Naive thymus-derived CD4-positive, alpha-beta T cell (primary cell): ENCODE results near the gene ECHDC3. TPM values are rescaled to one million over a fixed set of nuclear protein-coding genes. Genes with fewer than 3 reads are reported as not detected.

ENCODE experiments used
- ATAC-seq: fragments of 150-1000 bp; cut with Tn5 transposase; 2 replicates; pipeline ENCODE4 v1.10.0; 2021; ENCODE audit warnings: mild to moderate bottlenecking, moderate library complexity
- CTCF ChIA-PET: fragments of 350-600 bp; sonication (Branson Sonifier 250); formaldehyde crosslinking; loops from one replicate; lab custom pipeline; 2021; ENCODE audit warnings: antibody characterized with exemption; lab: Charles Lee
- POLR2A ChIA-PET: fragments of 350-600 bp; sonication (Branson Sonifier 250); formaldehyde crosslinking; loops from one replicate; lab custom pipeline; 2021; ENCODE audit warnings: antibody characterized with exemption, inconsistent platforms; lab: Charles Lee
- DNase-seq, 9 donors: peaks; one replicate each; pipeline versions ENCODE4 v3.0.0 to v3.0.0-alpha.2; 2020 to 2022; ENCODE audit warnings: mixed read lengths in 1 of 9
- H3K27ac ChIP-seq: one replicate; pipeline ENCODE4 v1.7.0; 2013; ENCODE audit warnings: mild to moderate bottlenecking, low read depth, low read length, moderate library complexity
- H3K27me3 ChIP-seq, 2 donors: one replicate each; pipeline ENCODE4 v1.7.0; 2013; ENCODE audit warnings: low read length in 2 of 2, mild to moderate bottlenecking in 2 of 2, moderate library complexity in 2 of 2; ENCODE audit not compliant: control insufficient read depth in 2 of 2, insufficient read depth in 2 of 2
- H3K36me3 ChIP-seq, 3 experiments: 1 replicate in 2 of 3; 2 replicates in 1 of 3; pipeline ENCODE4 v1.7.0; 2013; ENCODE audit warnings: low read length in 3 of 3, mild to moderate bottlenecking in 3 of 3, moderate library complexity in 1 of 3; ENCODE audit not compliant: insufficient read depth in 3 of 3, control insufficient read depth in 2 of 3
- H3K4me1 ChIP-seq, 2 donors: one replicate each; pipeline ENCODE4 v1.7.0; 2013; ENCODE audit warnings: low read length in 2 of 2, mild to moderate bottlenecking in 2 of 2, moderate library complexity in 1 of 2; ENCODE audit not compliant: control insufficient read depth in 2 of 2, insufficient read depth in 2 of 2
- H3K4me3 ChIP-seq: 2 replicates; pipeline ENCODE4 v1.7.0; 2013; ENCODE audit warnings: mild to moderate bottlenecking, low read length
- H3K9me3 ChIP-seq, 3 experiments: 1 replicate in 2 of 3; 2 replicates in 1 of 3; pipeline ENCODE4 v1.7.0; 2013; ENCODE audit warnings: low read length in 3 of 3; ENCODE audit not compliant: control insufficient read depth in 2 of 3
- H3K27ac Mint-ChIP-seq, 9 donors: one replicate each; pipeline ENCODE4 v1.8.0; 2020 to 2022; ENCODE audit warnings: mixed read lengths in 9 of 9, mild to moderate bottlenecking in 8 of 9, moderate library complexity in 5 of 9, inconsistent platforms in 2 of 9
- H3K27me3 Mint-ChIP-seq, 5 donors: one replicate each; pipeline ENCODE4 v1.8.0; 2021 to 2022; ENCODE audit warnings: mixed read lengths in 5 of 5, mild to moderate bottlenecking in 1 of 5
- H3K36me3 Mint-ChIP-seq, 5 donors: one replicate each; pipeline ENCODE4 v1.8.0; 2020 to 2022; ENCODE audit warnings: mixed read lengths in 5 of 5, mild to moderate bottlenecking in 3 of 5, inconsistent platforms in 1 of 5
- H3K4me1 Mint-ChIP-seq, 7 donors: one replicate each; pipeline ENCODE4 v1.8.0; 2020 to 2022; ENCODE audit warnings: mixed read lengths in 7 of 7, mild to moderate bottlenecking in 3 of 7, inconsistent platforms in 1 of 7
- H3K4me3 Mint-ChIP-seq, 10 donors: one replicate each; pipeline ENCODE4 v1.8.0; 2020 to 2022; ENCODE audit warnings: mild to moderate bottlenecking in 10 of 10, mixed read lengths in 10 of 10, moderate library complexity in 6 of 10, inconsistent platforms in 2 of 10
- H3K9me3 Mint-ChIP-seq, 11 donors: one replicate each; pipeline ENCODE4 v1.8.0; 2020 to 2022; ENCODE audit warnings: mixed read lengths in 11 of 11, mild to moderate bottlenecking in 4 of 11, inconsistent platforms in 1 of 11, moderate library complexity in 1 of 11
- intact Hi-C, 2 donors: fragments of 100-400 bp; cut with micrococcal nuclease; formaldehyde crosslinking; loops; one replicate each; pipeline ENCODE4 v1.15.1; 2023
- polyA plus RNA-seq, 2 donors: library from polyadenylated mRNA; unstranded; fragments of 300-500 nt; fragmentation: Illumina TruSeq; gene quantifications; one replicate each; pipeline ENCODE4 v1.2.3, GENCODE V29; 2021
- total RNA-seq, 6 experiments: library from RNA in 5 of 6; stranded (reverse) in 5 of 6; gene quantifications; 1 replicate in 5 of 6; 2 replicates in 1 of 6; pipeline ENCODE4 v1.2.3 and lab custom pipeline; 2021 to 2026

ECHDC3 gene
- total and polyA plus RNA-seq, 7 experiments from 2014 or later: 0.36 to 2.5 (median 0.57) TPM; not detected in 3

- Mint-ChIP-seq H3K27me3 (no peaks in the 10 kb centered on the region), H3K9me3 (peaks cover 0 to 2% (median 0%) of the 10 kb centered on the region in 11 donors), H3K4me3 (no peak overlapping the region), H3K27ac (no peak overlapping the region), H3K36me3 (peaks cover 0 to 22% (median 9%) of the 10 kb centered on the region in 5 donors), H3K4me1 (no peaks in the 10 kb centered on the region)
- DNase-seq: no peak
- H3K9me3 ChIP-seq: no peaks in the 10 kb centered on the region
- ATAC-seq: no peak
- POLR2A ChIA-PET: no interaction called here
- no peak overlapping the region for H3K4me3 ChIP-seq
- CTCF ChIA-PET: no interaction called here
- H3K27ac ChIP-seq: no peak overlapping the region
- H3K4me1 ChIP-seq: no peaks in the 10 kb centered on the region
- H3K27me3 ChIP-seq: no peaks in the 10 kb centered on the region
- intact Hi-C loops: no loop called here
- H3K36me3 ChIP-seq: no peaks in the 10 kb centered on the region
Measured at GRCh38 chr10:11763501-11763861, 21.3 kb downstream of the ECHDC3 start.

- no peaks in the 10 kb centered on the region for H3K4me1 Mint-ChIP-seq
- intact Hi-C loops: no loop called here
- H3K4me3 ChIP-seq: no peak overlapping the region
- H3K9me3 ChIP-seq: no peaks in the 10 kb centered on the region
- H3K27me3 Mint-ChIP-seq: no peaks in the 10 kb centered on the region
- no peak overlapping the region for H3K4me3 Mint-ChIP-seq
- H3K4me1 ChIP-seq: no peaks in the 10 kb centered on the region
- ChIA-PET POLR2A (no interaction called here), CTCF (interaction anchor here (0.8 kb wide), 1 partner anchor 17 kb away, joined by 3 read pairs; no protein-coding TSS in a partner anchor)
- ATAC-seq: no peak
- no peaks in the 10 kb centered on the region for H3K27me3 ChIP-seq
- H3K27ac ChIP-seq: no peak overlapping the region
- no peak for DNase-seq
- H3K36me3 ChIP-seq: no peaks in the 10 kb centered on the region
- H3K36me3 Mint-ChIP-seq: peaks cover 0 to 22% (median 9%) of the 10 kb centered on the region in 5 donors
- no peak overlapping the region for H3K27ac Mint-ChIP-seq
- peaks cover 0 to 2% (median 0%) of the 10 kb centered on the region in 11 donors for H3K9me3 Mint-ChIP-seq
Measured at GRCh38 chr10:11765141-11765540, 23.0 kb downstream of the ECHDC3 start.

DNA sequence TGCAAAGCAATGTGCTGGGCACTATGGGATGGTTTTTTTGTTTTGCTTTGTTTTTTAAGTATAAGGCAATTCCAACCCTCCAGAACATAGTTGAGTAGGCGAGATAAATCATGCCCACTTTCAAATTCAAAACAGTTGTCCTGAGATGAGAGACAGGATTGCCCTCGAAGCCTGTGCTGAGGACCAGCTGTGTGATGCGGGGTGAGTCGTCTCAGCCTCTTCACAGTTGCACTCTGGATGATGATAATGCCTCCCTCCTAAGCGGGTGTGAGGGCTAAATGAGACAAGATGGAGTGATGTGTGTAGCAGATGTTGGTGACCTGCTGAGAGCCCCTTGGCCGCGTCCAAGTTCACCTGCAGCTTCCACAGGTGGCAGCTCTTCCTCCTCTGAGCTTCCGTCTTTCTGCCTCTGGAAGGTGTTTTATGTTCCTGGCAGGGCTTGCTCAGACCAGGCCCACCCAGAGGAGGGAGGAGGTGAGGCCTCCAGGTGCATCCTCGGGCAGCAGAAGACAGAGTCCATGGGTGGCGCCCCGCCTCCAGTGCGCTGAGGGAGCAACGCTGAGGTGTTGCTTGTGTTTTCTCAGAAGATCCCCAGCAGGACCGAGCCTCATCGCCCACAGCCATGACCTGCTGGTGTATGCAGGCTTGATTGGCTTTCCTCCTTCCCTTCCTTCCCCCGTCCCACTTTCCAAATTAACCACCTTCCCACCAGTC is 30.6 kb downstream of the ECHDC3 start:
- ATAC-seq (no peak), DNase-seq (no peak)
- Mint-ChIP-seq H3K4me1 (no peaks in the 10 kb centered on the region), H3K27me3 (peaks cover 0 to 7% (median 0%) of the 10 kb centered on the region in 5 donors), H3K9me3 (no peaks in the 10 kb centered on the region), H3K4me3 (no peak overlapping the region), H3K27ac (no peak overlapping the region), H3K36me3 (no peaks in the 10 kb centered on the region)
- H3K4me1 ChIP-seq: no peaks in the 10 kb centered on the region
- H3K36me3 ChIP-seq: no peaks in the 10 kb centered on the region
- H3K27me3 ChIP-seq: no peaks in the 10 kb centered on the region
- intact Hi-C loops: no loop called here
- H3K4me3 ChIP-seq: no peak overlapping the region
- H3K9me3 ChIP-seq: no peaks in the 10 kb centered on the region
- POLR2A ChIA-PET: no interaction called here
- no peak overlapping the region for H3K27ac ChIP-seq
- CTCF ChIA-PET: no interaction called here

- no peak overlapping the region for H3K27ac Mint-ChIP-seq
- H3K4me3 Mint-ChIP-seq: no peak overlapping the region
- H3K27me3 Mint-ChIP-seq: peaks cover 0 to 7% (median 4%) of the 10 kb centered on the region in 5 donors
Measured at GRCh38 chr10:11773761-11774441, 31.7 kb downstream of the ECHDC3 start.

DNA sequence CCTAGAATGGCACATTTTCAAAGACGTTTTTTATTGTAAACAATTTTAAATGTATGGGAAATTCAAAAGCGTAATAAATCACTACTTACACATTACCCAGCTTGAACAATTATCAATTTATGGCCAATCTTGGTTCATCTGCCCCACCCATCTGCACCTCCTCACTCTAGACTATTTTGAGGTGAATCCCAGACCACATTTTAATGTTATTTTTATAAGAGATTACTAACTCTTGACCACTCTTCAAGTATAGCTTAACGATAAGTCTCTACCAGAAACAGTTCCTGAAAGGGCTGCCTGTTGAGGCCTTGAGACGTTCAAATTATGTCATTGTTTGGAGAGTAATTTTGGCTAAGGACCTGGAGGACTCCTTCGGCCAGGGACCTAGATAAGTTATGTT is 33.2 kb downstream of the ECHDC3 start:
- intact Hi-C loops: no loop called here
- Histone ChIP-seq H3K27me3 (no peaks in the 10 kb centered on the region), H3K27ac (no peak overlapping the region), H3K36me3 (no peaks in the 10 kb centered on the region), H3K4me1 (no peaks in the 10 kb centered on the region), H3K4me3 (no peak overlapping the region), H3K9me3 (no peaks in the 10 kb centered on the region)
- ChIA-PET CTCF (no interaction called here), POLR2A (no interaction called here)
- no peak overlapping the region for H3K4me3 Mint-ChIP-seq
- peaks cover 0 to 7% (median 5%) of the 10 kb centered on the region in 5 donors for H3K27me3 Mint-ChIP-seq
- peaks cover 0 to 5% (median 0%) of the 10 kb centered on the region in 11 donors for H3K9me3 Mint-ChIP-seq
- ATAC-seq: no peak
- no peaks in the 10 kb centered on the region for H3K4me1 Mint-ChIP-seq
- H3K27ac Mint-ChIP-seq: no peak overlapping the region
- no peaks in the 10 kb centered on the region for H3K36me3 Mint-ChIP-seq
- no peak for DNase-seq

More at GRCh38 chr10:11773761-11774441, 31.7 kb downstream of the ECHDC3 start:
- ChIA-PET CTCF (no interaction called here), POLR2A (no interaction called here)
- H3K4me3 ChIP-seq: no peak overlapping the region
- no peaks in the 10 kb centered on the region for H3K27me3 ChIP-seq
- no peaks in the 10 kb centered on the region for H3K9me3 ChIP-seq
- H3K36me3 Mint-ChIP-seq: no peaks in the 10 kb centered on the region
- intact Hi-C loops: no loop called here
- DNase-seq (no peak), ATAC-seq (no peak)
- peaks cover 0 to under 1% (median 0%) of the 10 kb centered on the region in 11 donors for H3K9me3 Mint-ChIP-seq
- H3K4me1 Mint-ChIP-seq: no peaks in the 10 kb centered on the region
- H3K27ac ChIP-seq: no peak overlapping the region
- no peaks in the 10 kb centered on the region for H3K4me1 ChIP-seq
- H3K36me3 ChIP-seq: no peaks in the 10 kb centered on the region

- POLR2A ChIA-PET: no interaction called here
- ATAC-seq (no peak), DNase-seq (no peak)
- CTCF ChIA-PET: no interaction called here
- Mint-ChIP-seq H3K27ac (no peak overlapping the region), H3K27me3 (peaks cover 0 to 7% (median 3%) of the 10 kb centered on the region in 5 donors), H3K9me3 (peaks cover 0 to 5% (median 0%) of the 10 kb centered on the region in 11 donors), H3K4me3 (no peak overlapping the region), H3K36me3 (no peaks in the 10 kb centered on the region), H3K4me1 (no peaks in the 10 kb centered on the region)
- Histone ChIP-seq H3K27me3 (no peaks in the 10 kb centered on the region), H3K9me3 (no peaks in the 10 kb centered on the region), H3K36me3 (no peaks in the 10 kb centered on the region), H3K4me1 (no peaks in the 10 kb centered on the region), H3K27ac (no peak overlapping the region), H3K4me3 (no peak overlapping the region)
- intact Hi-C loops: no loop called here
Measured at GRCh38 chr10:11776080-11776479, 33.9 kb downstream of the ECHDC3 start.
